Activated B cell treated with CpG ODN at 0.5 μM for 24 hours (primary cell): Measurements from ENCODE around the gene TGM2. TPM values are rescaled to one million over a fixed set of nuclear protein-coding genes. Genes with fewer than 3 reads are reported as not detected.

Experiments
- ATAC-seq: fragments of 200-7000 bp; cut with Tn5 transposase; one replicate; pipeline ENCODE4 v1.10.0; 2021; ENCODE audit warnings: low read depth, mild to moderate bottlenecking, moderate library complexity
- CTCF ChIA-PET: fragments of 350-600 bp; sonication (Branson Sonifier 250); formaldehyde crosslinking; loops from one replicate; lab custom pipeline; 2021; ENCODE audit warnings: antibody characterized with exemption; lab: Charles Lee
- POLR2A ChIA-PET: fragments of 350-600 bp; sonication (Branson Sonifier 250); formaldehyde crosslinking; loops from one replicate; lab custom pipeline; 2021; ENCODE audit warnings: antibody characterized with exemption; lab: Charles Lee
- DNase-seq: peaks from one replicate; pipeline ENCODE4 v3.0.0; 2022
- H3K27ac Mint-ChIP-seq: one replicate; pipeline ENCODE4 v1.8.0; 2020; ENCODE audit warnings: mixed read lengths
- H3K27me3 Mint-ChIP-seq: one replicate; pipeline ENCODE4 v1.8.0; 2021; ENCODE audit warnings: mixed read lengths
- H3K36me3 Mint-ChIP-seq: one replicate; pipeline ENCODE4 v1.8.0; 2021; ENCODE audit warnings: low read depth, mixed read lengths
- H3K4me1 Mint-ChIP-seq: one replicate; pipeline ENCODE4 v1.8.0; 2021; ENCODE audit warnings: mixed read lengths
- H3K4me3 Mint-ChIP-seq: one replicate; pipeline ENCODE4 v1.8.0; 2020; ENCODE audit warnings: mild to moderate bottlenecking, mixed read lengths
- H3K9me3 Mint-ChIP-seq: one replicate; pipeline ENCODE4 v1.8.0; 2020; ENCODE audit warnings: mixed read lengths
- intact Hi-C: fragments of 100-400 bp; cut with micrococcal nuclease; formaldehyde crosslinking; loops from one replicate; pipeline ENCODE4 v1.15.1; 2024
- total RNA-seq: library from RNA; stranded (reverse); gene quantifications from 2 replicates; pipeline ENCODE4 v1.2.3, GENCODE V29; 2022
- TF ChIP-seq, protein P1 (sequence below): fragments of 200-600 bp; IDR thresholded peaks from one replicate; pipeline ENCODE4 v1.8.0; 2022; ENCODE audit warnings: antibody characterized with exemption, mild to moderate bottlenecking

The TGM2 gene
- total RNA-seq, 1 donor from 2014 or later, result 22.9 TPM

DNA sequence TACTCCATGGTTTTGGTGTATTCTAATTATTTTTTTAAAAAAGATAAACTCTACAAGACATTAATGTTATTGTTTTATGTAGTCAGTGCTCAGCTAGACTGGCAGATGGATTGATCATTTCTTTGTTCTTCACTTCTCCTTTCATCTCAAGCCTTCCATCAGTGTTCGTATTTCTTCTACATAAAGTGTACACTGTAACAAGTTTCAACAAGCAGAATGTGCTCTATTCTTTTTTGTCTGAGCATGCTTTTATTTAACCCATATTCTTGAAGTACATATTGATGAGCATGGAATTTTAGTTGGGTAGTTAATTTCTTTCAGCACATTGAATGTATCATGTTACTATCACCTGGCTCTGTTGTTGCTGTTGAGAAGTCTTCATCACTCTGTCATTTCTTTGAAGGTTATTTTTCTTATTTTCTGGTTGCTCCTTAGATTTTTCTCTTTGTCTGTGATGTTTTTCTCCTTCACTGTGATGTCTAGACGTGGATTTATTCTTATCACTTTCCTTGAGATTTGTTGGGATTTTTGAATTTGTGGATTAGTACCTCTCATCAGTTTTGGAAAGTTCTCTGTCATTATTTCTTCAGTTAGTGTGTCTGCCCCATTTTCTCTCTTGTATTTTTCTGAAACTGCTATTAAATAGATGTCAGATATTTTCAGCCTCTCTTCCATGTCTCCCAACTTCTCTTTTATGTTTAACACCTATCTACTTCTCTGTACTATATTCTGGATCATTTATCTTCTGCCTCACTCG, 48.5 kb downstream of the TGM2 start:
- H3K27me3 Mint-ChIP-seq, result no peaks in the 10 kb centered on the region
- H3K9me3 Mint-ChIP-seq, result no peaks in the 10 kb centered on the region
- DNase-seq (no peak), ATAC-seq (no peak)
- TF ChIP-seq, protein P1, sequence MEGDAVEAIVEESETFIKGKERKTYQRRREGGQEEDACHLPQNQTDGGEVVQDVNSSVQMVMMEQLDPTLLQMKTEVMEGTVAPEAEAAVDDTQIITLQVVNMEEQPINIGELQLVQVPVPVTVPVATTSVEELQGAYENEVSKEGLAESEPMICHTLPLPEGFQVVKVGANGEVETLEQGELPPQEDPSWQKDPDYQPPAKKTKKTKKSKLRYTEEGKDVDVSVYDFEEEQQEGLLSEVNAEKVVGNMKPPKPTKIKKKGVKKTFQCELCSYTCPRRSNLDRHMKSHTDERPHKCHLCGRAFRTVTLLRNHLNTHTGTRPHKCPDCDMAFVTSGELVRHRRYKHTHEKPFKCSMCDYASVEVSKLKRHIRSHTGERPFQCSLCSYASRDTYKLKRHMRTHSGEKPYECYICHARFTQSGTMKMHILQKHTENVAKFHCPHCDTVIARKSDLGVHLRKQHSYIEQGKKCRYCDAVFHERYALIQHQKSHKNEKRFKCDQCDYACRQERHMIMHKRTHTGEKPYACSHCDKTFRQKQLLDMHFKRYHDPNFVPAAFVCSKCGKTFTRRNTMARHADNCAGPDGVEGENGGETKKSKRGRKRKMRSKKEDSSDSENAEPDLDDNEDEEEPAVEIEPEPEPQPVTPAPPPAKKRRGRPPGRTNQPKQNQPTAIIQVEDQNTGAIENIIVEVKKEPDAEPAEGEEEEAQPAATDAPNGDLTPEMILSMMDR, result no peak
- CTCF ChIA-PET, result interaction anchor here (4.9 kb wide), 1 partner anchor 42 kb away, joined by 51 read pairs; no protein-coding TSS in a partner anchor
- no peak overlapping the region for H3K4me3 Mint-ChIP-seq
- POLR2A ChIA-PET, result no interaction called here
- peaks cover 6% of the 10 kb centered on the region for H3K4me1 Mint-ChIP-seq
- H3K36me3 Mint-ChIP-seq, result no peaks in the 10 kb centered on the region
- H3K27ac Mint-ChIP-seq, result no peak overlapping the region
- intact Hi-C loops, result loop anchor here (5.0 kb wide), 1 partner anchor 51 kb away; the partner anchor contains the start of gene TGM2

GRCh38 chr20:38115896-38116295, 49.2 kb downstream of the TGM2 start:
- ATAC-seq, result no peak
- Mint-ChIP-seq H3K4me1 (peaks cover 6% of the 10 kb centered on the region), H3K36me3 (no peaks in the 10 kb centered on the region), H3K9me3 (no peaks in the 10 kb centered on the region), H3K4me3 (no peak overlapping the region), H3K27me3 (no peaks in the 10 kb centered on the region), H3K27ac (no peak overlapping the region)
- TF ChIP-seq, protein P1, result no peak
- ChIA-PET POLR2A (no interaction called here), CTCF (interaction anchor here (1.1 to 4.9 kb wide), 2 partner anchors 41 to 106 kb away, joined by 3 to 51 read pairs; no protein-coding TSS in a partner anchor)
- intact Hi-C loops, result loop anchor here (1.0 to 5.0 kb wide), 3 partner anchors 43 to 59 kb away; partner anchors contain the start of gene TGM2
- no peak for DNase-seq

DNA sequence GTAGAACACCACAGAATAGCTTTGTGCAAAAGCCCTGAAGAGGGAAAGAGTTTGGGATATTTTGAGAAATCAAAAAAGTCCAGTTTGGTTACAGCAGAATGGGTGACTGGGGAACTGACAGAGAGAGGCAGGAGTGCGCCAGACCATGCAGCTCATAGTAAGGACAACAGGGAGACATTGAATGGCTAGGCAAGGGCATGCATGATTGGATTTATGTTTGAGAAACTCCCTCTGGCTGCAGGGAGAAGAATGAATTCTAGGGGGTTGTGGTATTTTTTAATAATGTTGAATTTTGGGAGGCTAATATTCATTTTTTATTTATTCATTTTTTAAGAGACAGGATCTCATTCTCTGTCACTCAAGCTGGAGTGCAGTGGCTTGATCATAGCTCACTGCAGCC, 49.9 kb downstream of the TGM2 start:
- intact Hi-C loops, result loop anchor here (1.0 to 5.0 kb wide), 3 partner anchors 42 to 58 kb away; partner anchors contain the start of gene TGM2
- TF ChIP-seq, protein P1, result no peak
- ChIA-PET CTCF (interaction anchor here (0.7 to 4.9 kb wide), 4 partner anchors 16 to 106 kb away, joined by 3 to 51 read pairs (median 14); no protein-coding TSS in a partner anchor), POLR2A (no interaction called here)
- H3K27me3 Mint-ChIP-seq, result no peaks in the 10 kb centered on the region
- H3K9me3 Mint-ChIP-seq, result no peaks in the 10 kb centered on the region
- DNase-seq (no peak), ATAC-seq (peak; percentile 42)
- no peak overlapping the region for H3K4me3 Mint-ChIP-seq
- H3K36me3 Mint-ChIP-seq, result no peaks in the 10 kb centered on the region
- peaks cover 6% of the 10 kb centered on the region for H3K4me1 Mint-ChIP-seq
- no peak overlapping the region for H3K27ac Mint-ChIP-seq

GRCh38 chr20:38114353-38114791, 50.7 kb downstream of the TGM2 start:
- intact Hi-C loops, result no loop called here
- TF ChIP-seq, protein P1, result no peak
- CTCF ChIA-PET, result interaction anchor here (0.7 to 4.9 kb wide), 5 partner anchors 15 to 56 kb away, joined by 3 to 51 read pairs (median 6); no protein-coding TSS in a partner anchor
- no peaks in the 10 kb centered on the region for H3K9me3 Mint-ChIP-seq
- ATAC-seq, result no peak
- H3K4me1 Mint-ChIP-seq, result peaks cover 6% of the 10 kb centered on the region
- H3K27me3 Mint-ChIP-seq, result no peaks in the 10 kb centered on the region
- H3K36me3 Mint-ChIP-seq, result no peaks in the 10 kb centered on the region
- H3K4me3 Mint-ChIP-seq, result no peak overlapping the region
- no peak overlapping the region for H3K27ac Mint-ChIP-seq
- no peak for DNase-seq
- POLR2A ChIA-PET, result interaction anchor here (1.6 kb wide), 1 partner anchor 20 kb away, joined by 5 read pairs; no protein-coding TSS in a partner anchor
